HEK293 (cell line): ENCODE data around the gene RELCH.

Source experiments
- CTCF ChIA-PET: fragments of 350-600 bp; formaldehyde crosslinking; extraction: SDS; loops from one replicate; lab custom pipeline; 2021; ENCODE audit warnings: antibody characterized with exemption; lab: Yijun Ruan, JAX
- POLR2A ChIA-PET: fragments of 300-600 bp; formaldehyde crosslinking; extraction: SDS; loops from one replicate; lab custom pipeline; 2020; ENCODE audit warnings: antibody characterized with exemption, inconsistent platforms; lab: Yijun Ruan, JAX
- H3K27ac ChIP-seq: fragments of 200-500 bp; sonication (Bioruptor generic); 2 replicates; pipeline ENCODE4 v1.5.1; 2014; ENCODE audit warnings: low read depth, low read length, control low read depth, inconsistent platforms; ENCODE audit errors: extremely low read depth
- H3K36me3 ChIP-seq, 2 experiments: fragments of 200-500 bp in 1 of 2; sonication (Bioruptor generic) in 1 of 2; 1 replicate in 1 of 2; 2 replicates in 1 of 2; pipeline ENCODE4 v1.5.1; 2014 to 2017; ENCODE audit warnings: inconsistent platforms in 2 of 2, low read length in 2 of 2; ENCODE audit not compliant: control insufficient read depth in 2 of 2, insufficient read depth in 1 of 2
- H3K4me1 ChIP-seq: fragments of 200-500 bp; sonication (Bioruptor generic); 2 replicates; pipeline ENCODE4 v1.5.1; 2014; ENCODE audit warnings: mild to moderate bottlenecking, low read length, inconsistent platforms; ENCODE audit not compliant: control insufficient read depth, insufficient read depth
- H3K4me3 ChIP-seq: 2 replicates; pipeline ENCODE4 v1.5.1; 2011; ENCODE audit warnings: low read depth, mild to moderate bottlenecking, control low read depth, low read length, moderate library complexity
- H3K9me3 ChIP-seq: fragments of 200-500 bp; sonication (Bioruptor generic); 2 replicates; pipeline ENCODE4 v1.5.1; 2014; ENCODE audit warnings: low read depth, low read length, inconsistent platforms; ENCODE audit not compliant: control insufficient read depth, insufficient read depth
- HIC1 ChIP-seq: fragments of 450-650 bp; formaldehyde crosslinking; IDR thresholded peaks from 2 replicates; pipeline ENCODE4 v1.5.1; 2016; ENCODE audit warnings: missing biosample characterization, missing genetic modification characterization
- OSR2 ChIP-seq: fragments of 450-650 bp; formaldehyde crosslinking; IDR thresholded peaks from 2 replicates; pipeline ENCODE4 v1.5.1; 2016; ENCODE audit warnings: missing biosample characterization, missing genetic modification characterization
- SETDB1 ChIP-seq: IDR thresholded peaks from one replicate; pipeline ENCODE4 v1.6.1; 2017; ENCODE audit warnings: mild to moderate bottlenecking, low read length, moderate library complexity, mixed read lengths; ENCODE audit not compliant: insufficient read length
- ZBTB44 ChIP-seq: fragments of 450-650 bp; IDR thresholded peaks from 2 replicates; pipeline ENCODE4 v1.5.1; 2018; ENCODE audit warnings: missing biosample characterization, mild to moderate bottlenecking, missing genetic modification characterization
- ZNF10 ChIP-seq: fragments of 450-650 bp; formaldehyde crosslinking; IDR thresholded peaks from 2 replicates; pipeline ENCODE4 v1.5.1; 2017; ENCODE audit warnings: missing biosample characterization, missing genetic modification characterization
- ZNF138 ChIP-seq: fragments of 450-650 bp; formaldehyde crosslinking; IDR thresholded peaks from 2 replicates; pipeline ENCODE4 v1.5.1; 2016; ENCODE audit warnings: missing biosample characterization, missing genetic modification characterization, borderline replicate concordance
- ZNF146 ChIP-seq: fragments of 450-650 bp; formaldehyde crosslinking; IDR thresholded peaks from 2 replicates; pipeline ENCODE4 v1.5.1; 2016; ENCODE audit warnings: missing biosample characterization, missing genetic modification characterization
- ZNF350 ChIP-seq: fragments of 450-650 bp; formaldehyde crosslinking; IDR thresholded peaks from 2 replicates; pipeline ENCODE4 v1.5.0; 2017; ENCODE audit warnings: missing biosample characterization, mild to moderate bottlenecking, missing genetic modification characterization
- ZNF354C ChIP-seq: fragments of 450-650 bp; formaldehyde crosslinking; IDR thresholded peaks from 2 replicates; pipeline ENCODE4 v1.5.1; 2016; ENCODE audit warnings: missing biosample characterization, missing genetic modification characterization, low read depth, borderline replicate concordance
- ZNF394 ChIP-seq: fragments of 450-650 bp; formaldehyde crosslinking; IDR thresholded peaks from 2 replicates; pipeline ENCODE4 v1.5.1; 2016; ENCODE audit warnings: missing biosample characterization, missing genetic modification characterization, mild to moderate bottlenecking, moderate library complexity, borderline replicate concordance
- ZNF488 ChIP-seq: fragments of 450-650 bp; formaldehyde crosslinking; IDR thresholded peaks from 2 replicates; pipeline ENCODE4 v1.5.1; 2016; ENCODE audit warnings: missing biosample characterization, missing genetic modification characterization
- ZNF513 ChIP-seq: fragments of 450-650 bp; IDR thresholded peaks from 2 replicates; pipeline ENCODE4 v1.5.1; 2018; ENCODE audit warnings: missing biosample characterization, missing genetic modification characterization
- ZNF561 ChIP-seq: fragments of 450-650 bp; IDR thresholded peaks from 2 replicates; pipeline ENCODE4 v1.5.1; 2018; ENCODE audit warnings: missing biosample characterization, missing genetic modification characterization, borderline replicate concordance
- ZNF639 ChIP-seq: fragments of 450-650 bp; formaldehyde crosslinking; IDR thresholded peaks from 2 replicates; pipeline ENCODE4 v1.5.1; 2016; ENCODE audit warnings: missing biosample characterization, missing genetic modification characterization
- ZNF785 ChIP-seq: fragments of 450-650 bp; formaldehyde crosslinking; IDR thresholded peaks from 2 replicates; pipeline ENCODE4 v1.5.1; 2016; ENCODE audit warnings: missing biosample characterization, missing genetic modification characterization
- ZNF830 ChIP-seq: fragments of 450-650 bp; IDR thresholded peaks from 2 replicates; pipeline ENCODE4 v1.5.0; 2018; ENCODE audit warnings: missing biosample characterization, missing genetic modification characterization, low read depth, mild to moderate bottlenecking, moderate library complexity
- ZSCAN16 ChIP-seq: fragments of 450-650 bp; formaldehyde crosslinking; IDR thresholded peaks from 2 replicates; pipeline ENCODE4 v1.5.1; 2016; ENCODE audit warnings: missing biosample characterization, missing genetic modification characterization

RELCH gene

GRCh38 chr18:62211325-62211828, 24.3 kb downstream of the RELCH start (continued):
- TF ChIP-seq HIC1: no peak
- TF ChIP-seq ZNF513: no peak
- no peak for TF ChIP-seq ZNF488 (tag by site-specific recombination)

GRCh38 chr18:62214790-62215189, 27.7 kb downstream of the RELCH start:
- peaks cover 12 to 19% of the 10 kb centered on the region in 2 experiments for H3K36me3 ChIP-seq
- CTCF ChIA-PET: interaction anchor here (0.6 to 1.3 kb wide), 3 partner anchors 32 to 779 kb away, joined by 3 to 4 read pairs (median 3); no protein-coding TSS in a partner anchor
- TF ChIP-seq ZNF639 (tag by site-specific recombination) (no peak), ZNF350 (tag by site-specific recombination) (no peak)
- TF ChIP-seq, all 188 proteins: peak for 0
- no peak overlapping the region for H3K4me3 ChIP-seq
- no peaks in the 10 kb centered on the region for H3K9me3 ChIP-seq
- no peak overlapping the region for H3K27ac ChIP-seq
- no peaks in the 10 kb centered on the region for H3K4me1 ChIP-seq
- POLR2A ChIA-PET: interaction anchor here (1.4 kb wide), 1 partner anchor 28 kb away, joined by 6 read pairs; the partner anchor contains the start of genes PIGN and RELCH

GRCh38 chr18:62224229-62224628, 37.2 kb downstream of the RELCH start:
- H3K4me3 ChIP-seq: no peak overlapping the region
- no peak overlapping the region for H3K27ac ChIP-seq
- POLR2A ChIA-PET: no interaction called here
- no peak for TF ChIP-seq ZNF354C
- peak; percentile 48; the same call in 1 of the 2 replicates for TF ChIP-seq ZNF146 (tag by site-specific recombination)
- no peak for TF ChIP-seq ZSCAN16 (tag by site-specific recombination)
- TF ChIP-seq SETDB1: peak; percentile 21
- TF ChIP-seq, all 188 proteins: peak for 2
- CTCF ChIA-PET: interaction anchor here (0.9 kb wide), 1 partner anchor 25 kb away, joined by 7 read pairs; no protein-coding TSS in a partner anchor
- Histone ChIP-seq H3K4me1 (no peaks in the 10 kb centered on the region), H3K36me3 (peaks cover 24 to 67% of the 10 kb centered on the region in 2 experiments), H3K9me3 (no peaks in the 10 kb centered on the region)

GRCh38 chr18:62226047-62226446, 39.0 kb downstream of the RELCH start:
- CTCF ChIA-PET: interaction anchor here (1.0 kb wide), 1 partner anchor 43 kb away, joined by 4 read pairs; no protein-coding TSS in a partner anchor
- no peak for TF ChIP-seq ZNF394
- no peak for TF ChIP-seq ZBTB44 (tag by site-specific recombination)
- no peak for TF ChIP-seq ZNF830 (tag by site-specific recombination)
- no peak for TF ChIP-seq ZNF561 (tag by site-specific recombination)
- TF ChIP-seq OSR2 (tag by site-specific recombination): no peak
- no peak for TF ChIP-seq ZNF10
- TF ChIP-seq ZNF785 (tag by site-specific recombination): no peak
- TF ChIP-seq ZNF138 (tag by site-specific recombination): no peak
- H3K36me3 ChIP-seq: peaks cover 38 to 74% of the 10 kb centered on the region in 2 experiments
- H3K9me3 ChIP-seq: no peaks in the 10 kb centered on the region
- H3K4me1 ChIP-seq: no peaks in the 10 kb centered on the region
- H3K4me3 ChIP-seq: no peak overlapping the region
- H3K27ac ChIP-seq: no peak overlapping the region
- POLR2A ChIA-PET: no interaction called here
